Right atrium auricular region (tissue), 2 donors: ENCODE results near the gene MAGEA9B. TPM values are rescaled to one million over a fixed set of nuclear protein-coding genes. Genes with fewer than 3 reads are reported as not detected.
"Not testable (repeated sequence)": the region's sequence is repeated elsewhere in the genome, so short reads cannot be mapped to it uniquely, and the experiment has no call there.

ENCODE experiments used
- DNase-seq: peaks from one replicate; pipeline ENCODE4 v3.0.0-alpha.2; 2019; ENCODE audit warnings: low spot score
- H3K27ac ChIP-seq, 2 donors: fragments of 200-600 bp; sonication (generic); 1 replicate in 1 of 2; 2 replicates in 1 of 2; pipeline ENCODE4 v1.5.1; 2016 to 2019
- H3K27me3 ChIP-seq, 2 donors: fragments of 200-600 bp; sonication (generic); one replicate each; pipeline versions ENCODE4 v1.5.1 to v1.6.0; 2017 to 2019
- H3K36me3 ChIP-seq: fragments of 200-600 bp; sonication (generic); one replicate; pipeline ENCODE4 v1.5.1; 2016
- H3K4me1 ChIP-seq, 2 donors: fragments of 200-600 bp; sonication (generic); one replicate each; pipeline versions ENCODE4 v1.5.1 to v1.6.0; 2017 to 2019
- H3K4me3 ChIP-seq, 2 donors: fragments of 200-600 bp; sonication (generic); 1 replicate in 1 of 2; 2 replicates in 1 of 2; pipeline ENCODE4 v1.5.1; 2017 to 2019; ENCODE audit warnings: mild to moderate bottlenecking in 1 of 2, moderate library complexity in 1 of 2
- H3K9me3 ChIP-seq, 2 donors: fragments of 200-600 bp; sonication (generic); one replicate each; pipeline ENCODE4 v1.5.1; 2019
- total RNA-seq, 2 donors: library from RNA; depleted of rRNA; stranded (reverse); fragments of >200 nt; gene quantifications; one replicate each; pipeline ENCODE4 v1.1.0, GENCODE V29; 2016

Gene MAGEA9B
- total RNA-seq, 2 donors from 2014 or later: not detected

DNA sequence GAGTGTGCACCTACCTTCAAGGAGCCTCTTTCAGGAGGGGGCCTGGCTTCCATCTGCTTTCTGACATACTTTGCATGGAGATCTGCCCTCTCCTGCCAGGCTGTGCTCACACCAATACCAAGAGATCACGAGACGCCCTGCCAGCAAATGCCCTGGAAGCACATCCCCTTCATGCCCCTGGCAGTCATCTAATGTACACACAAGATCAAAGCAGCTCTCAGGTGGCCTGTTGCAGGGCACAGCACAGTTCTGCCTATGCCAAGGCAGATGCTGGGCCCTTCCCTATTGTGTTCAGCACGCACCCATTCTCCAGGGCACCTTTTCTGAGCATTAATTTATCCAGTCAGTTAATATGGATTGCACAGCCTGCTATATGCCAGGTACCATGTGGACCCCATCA is 54.4 kb downstream of the MAGEA9B start:
- H3K36me3 ChIP-seq, H3K27ac ChIP-seq, H3K27me3 ChIP-seq, H3K4me3 ChIP-seq, H3K4me1 ChIP-seq, DNase-seq, H3K9me3 ChIP-seq: not testable (repeated sequence)

Other genes with a start within 250 kb of the MAGEA9B start
- gene IDS, start 82.2 kb downstream of the MAGEA9B start, total RNA-seq: 10 to 100 TPM; 91.1 to 93.1 TPM
- 10 to 100 TPM; 10.8 to 14.4 TPM for gene EOLA1, start 46.4 kb downstream of the MAGEA9B start, total RNA-seq
- not detected for gene HSFX3, start 37.5 kb downstream of the MAGEA9B start, total RNA-seq
- under 1 TPM in 1 of 2 donors, not detected in 1; 0.79 TPM for gene HSFX2, start 7.9 kb upstream of the MAGEA9B start, total RNA-seq
- 10 to 100 TPM; 37.0 to 37.2 TPM for gene TMEM185A, start 44.3 kb upstream of the MAGEA9B start, total RNA-seq
- not detected for gene MAGEA11, start 124.6 kb upstream of the MAGEA9B start, total RNA-seq
- 1 to 10 TPM; 1.4 to 1.8 TPM for gene HSFX1, start 186.6 kb upstream of the MAGEA9B start, total RNA-seq
- not detected for gene MAGEA9, start 194.5 kb upstream of the MAGEA9B start, total RNA-seq